ENCODE data around the gene MLLT3. TPM values are rescaled to one million over a fixed set of nuclear protein-coding genes. Genes with fewer than 3 reads are reported as not detected.
A peak's percentile ranks its signal among the peaks of the same experiment; 100 is the strongest.

The MLLT3 gene
- total RNA-seq, 1 donor from 2014 or later = 53.7 TPM

GRCh38 chr9:20307621-20308020, 314.7 kb downstream of the MLLT3 start:
- Mint-ChIP-seq H3K27me3 (ENCODE audit: low read depth) (peaks cover 3% of the 10 kb centered on the region), H3K4me1 (peaks cover 6% of the 10 kb centered on the region), H3K27ac (ENCODE audit: unreplicated experiment) (no peak overlapping the region), H3K9me3 (peaks cover 2% of the 10 kb centered on the region), H3K4me3 (no peak overlapping the region), H3K36me3 (ENCODE audit: low read depth) (no peaks in the 10 kb centered on the region)
- no peak for TF ChIP-seq CTCF (conservative IDR thresholded peaks at IDR 0.05)
- DNase-seq (ENCODE audit: low read depth, low spot score) = no peak

- Mint-ChIP-seq H3K4me1 (peaks cover 9% of the 10 kb centered on the region), H3K9me3 (no peaks in the 10 kb centered on the region), H3K36me3 (ENCODE audit: low read depth) (no peaks in the 10 kb centered on the region), H3K4me3 (no peak overlapping the region), H3K27ac (ENCODE audit: unreplicated experiment) (no peak overlapping the region), H3K27me3 (ENCODE audit: low read depth) (peaks cover 3% of the 10 kb centered on the region)
- no peak for DNase-seq (ENCODE audit: low read depth, low spot score)
- TF ChIP-seq CTCF (conservative IDR thresholded peaks at IDR 0.05) = no peak
Observed at GRCh38 chr9:20305452-20305851, 316.8 kb downstream of the MLLT3 start.

DNA sequence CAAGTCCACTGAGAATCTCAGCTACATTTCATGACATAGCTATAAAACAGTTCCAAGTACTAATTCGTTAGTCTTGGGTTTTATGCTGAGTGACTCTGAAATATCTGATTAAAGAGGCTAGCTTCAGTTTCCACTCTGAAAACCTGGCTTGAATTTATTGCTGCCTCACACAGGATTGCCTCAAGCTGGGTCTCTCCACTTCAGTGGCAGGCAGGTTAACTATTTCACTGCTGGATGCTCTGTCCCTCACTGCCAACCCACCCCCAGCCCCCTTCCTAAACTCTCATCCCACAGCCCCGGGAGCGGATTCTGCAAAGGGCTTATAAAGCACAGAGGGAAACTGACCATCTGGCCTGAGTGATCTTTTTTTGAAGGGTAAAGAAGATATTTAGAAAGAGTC, 318.3 kb downstream of the MLLT3 start:
- no peak for DNase-seq (ENCODE audit: low read depth, low spot score)
- Mint-ChIP-seq H3K36me3 (ENCODE audit: low read depth) (no peaks in the 10 kb centered on the region), H3K9me3 (no peaks in the 10 kb centered on the region), H3K27ac (ENCODE audit: unreplicated experiment) (no peak overlapping the region), H3K4me1 (peaks cover 9% of the 10 kb centered on the region), H3K4me3 (no peak overlapping the region), H3K27me3 (ENCODE audit: low read depth) (peaks cover 3% of the 10 kb centered on the region)
- TF ChIP-seq CTCF (conservative IDR thresholded peaks at IDR 0.05) = no peak

- no peak for DNase-seq (ENCODE audit: low read depth, low spot score)
- Mint-ChIP-seq H3K9me3 (no peaks in the 10 kb centered on the region), H3K4me3 (no peak overlapping the region), H3K27me3 (ENCODE audit: low read depth) (peaks cover 3% of the 10 kb centered on the region), H3K27ac (ENCODE audit: unreplicated experiment) (peak overlapping the region; percentile 23), H3K4me1 (peaks cover 9% of the 10 kb centered on the region), H3K36me3 (ENCODE audit: low read depth) (no peaks in the 10 kb centered on the region)
- no peak for TF ChIP-seq CTCF (conservative IDR thresholded peaks at IDR 0.05)
Observed at GRCh38 chr9:20303066-20303465, 319.2 kb downstream of the MLLT3 start.

DNA sequence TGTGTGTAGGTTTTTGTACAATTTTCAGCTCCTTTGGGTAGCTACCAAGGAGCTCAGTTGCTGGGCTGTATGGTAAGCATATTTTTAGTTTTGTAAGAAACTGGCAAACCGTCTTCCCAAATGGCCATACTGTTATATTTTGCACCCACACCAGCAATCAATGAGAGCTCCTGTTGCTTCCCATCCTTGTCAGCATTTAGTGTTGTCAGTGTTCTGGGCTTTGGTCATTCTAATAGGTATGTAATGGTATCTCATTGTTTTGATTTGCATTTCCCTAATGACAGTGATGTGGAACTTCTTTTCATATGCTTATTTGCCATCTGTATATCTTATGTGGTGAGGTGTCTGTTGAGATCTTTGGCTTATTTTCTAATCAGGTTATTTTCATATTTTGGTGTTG, 320.1 kb downstream of the MLLT3 start:
- no peak overlapping the region for H3K27ac Mint-ChIP-seq (ENCODE audit: unreplicated experiment)
- H3K4me3 Mint-ChIP-seq = no peak overlapping the region
- DNase-seq (ENCODE audit: low read depth, low spot score) = no peak
- H3K4me1 Mint-ChIP-seq = peaks cover 9% of the 10 kb centered on the region
- peaks cover 3% of the 10 kb centered on the region for H3K27me3 Mint-ChIP-seq (ENCODE audit: low read depth)
- no peak for TF ChIP-seq CTCF (conservative IDR thresholded peaks at IDR 0.05)
- H3K36me3 Mint-ChIP-seq (ENCODE audit: low read depth) = no peaks in the 10 kb centered on the region
- H3K9me3 Mint-ChIP-seq = no peaks in the 10 kb centered on the region

Measured in neural crest cell (in vitro differentiated cells).